DMS153 treated with DMSO at 0.1 percent for 48 hours (cell line): ENCODE results near the gene THOC5.
"Not testable (repeated sequence)": the region's sequence is repeated elsewhere in the genome, so short reads cannot be mapped to it uniquely, and the experiment has no call there.

Source experiments
- DNase-seq: peaks from one replicate; lab custom pipeline; 2025; ENCODE audit not compliant: unreplicated experiment; lab: John Stamatoyannopoulos, UW

The THOC5 gene

GRCh38 chr22:29511126-29511862 lies 42.3 kb downstream of the THOC5 start:
- no peak for DNase-seq

- no peak for DNase-seq
Observed at GRCh38 chr22:29510542-29510941, 43.0 kb downstream of the THOC5 start.

DNA sequence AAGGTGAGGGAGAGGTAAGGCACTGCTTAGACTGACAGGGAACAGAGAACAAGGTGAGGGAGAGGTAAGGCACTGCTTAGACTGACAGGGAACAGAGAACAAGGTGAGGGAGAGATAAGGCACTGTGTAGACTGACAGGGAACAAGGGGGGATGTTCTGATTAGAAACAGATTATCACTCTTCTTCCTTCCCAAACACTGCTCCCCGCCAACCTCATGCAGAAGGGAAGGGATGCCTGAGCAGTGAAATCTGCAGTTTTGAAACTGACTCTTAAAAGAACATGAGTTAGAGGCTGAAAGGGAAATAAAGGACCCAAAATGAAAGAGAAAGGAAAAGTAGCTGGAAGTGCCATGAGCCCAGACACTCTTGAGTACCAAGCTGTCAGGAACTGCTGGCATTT lies 43.7 kb downstream of the THOC5 start:
- DNase-seq, result no peak

DNA sequence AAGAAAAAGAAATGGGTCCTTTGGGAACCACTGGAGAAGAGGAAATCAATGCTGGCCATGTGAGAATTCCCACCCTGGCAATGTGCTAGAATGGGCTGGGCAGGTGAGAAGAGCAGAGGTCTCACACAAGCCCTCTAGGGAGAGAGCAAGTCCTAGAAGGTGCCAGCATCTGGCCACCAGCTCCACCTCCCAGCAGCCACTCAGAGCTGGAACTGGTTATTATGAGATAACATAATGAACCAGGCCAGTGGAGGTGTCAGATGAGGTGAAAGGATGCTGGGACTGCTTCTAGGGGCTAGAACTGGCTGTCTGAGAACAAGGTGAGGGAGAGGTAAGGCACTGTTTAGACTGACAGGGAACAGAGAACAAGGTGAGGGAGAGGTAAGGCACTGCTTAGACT lies 44.3 kb downstream of the THOC5 start:
- no peak for DNase-seq

DNA sequence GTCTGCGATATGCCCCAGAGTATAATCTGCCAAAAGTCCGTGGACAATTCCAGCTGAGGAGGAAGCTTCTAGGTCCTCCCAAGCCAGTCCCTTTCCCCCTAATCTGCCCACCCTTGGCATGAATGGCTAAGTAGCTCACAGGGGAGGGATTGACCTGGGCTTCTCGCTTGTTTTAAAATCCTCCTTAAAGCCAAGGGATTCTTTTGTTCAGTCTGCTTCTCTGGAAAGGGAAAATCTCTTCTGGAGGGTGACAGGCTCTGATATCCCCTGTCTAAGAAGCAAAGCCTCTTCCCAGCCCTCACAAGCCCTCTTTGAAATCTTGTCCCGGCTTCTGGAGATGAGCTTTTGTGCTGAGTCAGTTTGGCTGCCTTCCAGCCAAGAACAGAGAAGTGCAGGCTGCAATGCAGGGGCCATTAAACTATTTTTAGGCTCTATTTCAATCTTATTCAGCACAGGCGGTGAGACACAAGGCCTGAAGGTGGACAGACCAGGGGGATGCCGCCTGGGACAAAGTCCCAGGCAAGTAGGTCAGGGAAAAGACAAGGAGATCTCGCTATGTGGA lies 49.7 kb downstream of the THOC5 start:
- DNase-seq, result no peak

GRCh38 chr22:29499852-29500251 lies 53.7 kb downstream of the THOC5 start:
- DNase-seq, result no peak

DNA sequence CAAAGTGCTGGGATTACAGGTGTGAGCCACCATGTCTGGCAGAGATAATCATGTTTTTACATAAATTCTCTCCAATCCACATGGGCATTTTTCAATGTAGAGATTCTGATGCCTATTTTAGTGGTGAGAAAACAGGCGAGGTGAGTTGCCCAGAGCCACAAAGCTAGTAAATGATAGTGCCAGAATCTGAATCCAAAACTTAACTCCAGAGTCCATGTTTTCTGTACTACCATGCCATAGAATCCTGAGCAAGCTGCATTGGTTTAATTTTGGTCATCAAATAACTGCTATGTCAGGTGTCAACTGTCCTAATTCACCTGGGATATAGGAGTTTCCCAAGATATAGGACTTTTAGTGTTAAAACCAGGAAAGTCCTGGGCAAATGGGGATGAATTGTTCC lies 59.9 kb downstream of the THOC5 start:
- no peak for DNase-seq

DNA sequence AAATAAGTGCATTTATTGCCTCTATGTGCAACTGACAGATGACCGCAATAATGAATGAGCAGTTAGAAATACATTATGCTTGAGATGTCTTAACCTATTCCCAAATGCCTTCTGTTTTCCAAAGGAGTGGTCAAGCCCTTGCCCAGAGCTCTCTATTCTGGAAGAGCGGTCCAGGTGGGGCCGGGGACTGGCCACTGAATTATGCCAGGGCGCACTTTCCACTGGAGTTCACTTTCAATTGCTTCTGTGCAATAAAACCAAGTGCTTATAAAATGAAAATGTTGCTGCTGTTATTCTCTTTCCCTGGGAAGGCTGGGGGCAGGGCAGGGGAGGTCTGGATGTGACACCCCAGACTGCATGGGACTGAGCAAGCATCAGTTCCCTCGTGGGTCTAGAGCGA lies 62.5 kb downstream of the THOC5 start:
- DNase-seq, result no peak

GRCh38 chr22:29489127-29489780 lies 64.3 kb downstream of the THOC5 start:
- not testable (repeated sequence) for DNase-seq

GRCh38 chr22:29487426-29487986 lies 66.1 kb downstream of the THOC5 start:
- DNase-seq, result no peak

DNA sequence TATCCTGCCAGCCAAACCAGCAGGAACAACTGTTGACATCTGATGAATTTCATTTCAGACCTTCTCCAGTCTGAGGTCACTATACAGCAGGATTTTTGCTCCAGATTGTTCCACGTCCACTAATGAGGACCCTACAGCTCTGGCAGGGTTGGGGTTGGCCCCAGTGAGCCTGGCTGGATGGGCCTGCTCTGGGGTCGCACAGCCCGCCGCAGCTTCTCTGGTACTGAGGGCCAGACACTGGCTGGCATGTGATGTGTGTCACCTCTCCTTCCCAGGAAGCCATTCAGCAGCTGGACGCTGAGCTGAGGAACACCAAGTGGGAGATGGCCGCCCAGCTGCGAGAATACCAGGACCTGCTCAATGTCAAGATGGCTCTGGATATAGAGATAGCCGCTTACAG lies 68.1 kb downstream of the THOC5 start:
- no peak for DNase-seq

DNA sequence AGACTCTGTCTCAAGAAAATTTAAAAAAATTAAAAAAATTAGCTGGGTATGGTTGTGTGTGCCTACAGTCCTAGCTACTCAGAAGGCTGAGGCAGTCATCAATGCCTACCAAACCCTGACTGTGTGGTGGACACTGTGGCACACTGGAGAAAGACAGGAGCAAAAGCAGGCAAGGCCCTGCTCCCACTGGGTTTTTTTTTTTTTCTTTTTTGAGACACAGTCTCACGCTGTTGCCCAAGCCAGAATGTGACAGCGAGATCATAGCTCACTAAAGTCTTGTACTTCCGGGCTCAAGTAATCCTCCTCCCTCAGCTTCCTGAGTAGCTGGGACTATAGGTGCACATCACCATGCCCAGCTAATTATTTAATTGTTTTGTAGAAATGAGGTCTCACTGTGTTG lies 68.9 kb downstream of the THOC5 start:
- no peak for DNase-seq

GRCh38 chr22:29483254-29483653 lies 70.3 kb downstream of the THOC5 start:
- no peak for DNase-seq

GRCh38 chr22:29482726-29483125 lies 70.8 kb downstream of the THOC5 start:
- DNase-seq, result no peak

DNA sequence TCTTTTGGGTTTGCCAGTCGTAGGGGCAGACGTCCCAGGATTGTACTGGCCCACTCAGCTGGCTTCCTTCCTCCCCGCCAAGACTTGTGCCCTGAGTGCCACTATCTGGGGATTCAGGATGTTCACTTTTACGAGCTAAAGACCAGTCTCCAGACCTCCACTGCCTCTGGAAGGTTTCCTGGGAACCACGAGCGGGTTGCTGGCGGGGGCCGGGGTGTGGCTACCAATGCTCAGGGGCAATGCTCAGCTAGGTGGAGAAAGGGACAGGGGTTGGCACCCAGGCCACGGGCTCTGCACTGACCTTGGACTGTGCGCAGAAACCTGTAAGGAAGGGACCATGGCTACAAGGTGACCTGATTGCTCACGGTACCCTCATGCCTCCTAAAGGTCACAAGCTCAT lies 71.3 kb downstream of the THOC5 start:
- no peak for DNase-seq

- no peak for DNase-seq
Observed at GRCh38 chr22:29481265-29482000, 72.1 kb downstream of the THOC5 start.

GRCh38 chr22:29480512-29481264 lies 72.9 kb downstream of the THOC5 start:
- DNase-seq, result no peak

- DNase-seq, result no peak
Observed at GRCh38 chr22:29480262-29480511, 73.4 kb downstream of the THOC5 start.

DNA sequence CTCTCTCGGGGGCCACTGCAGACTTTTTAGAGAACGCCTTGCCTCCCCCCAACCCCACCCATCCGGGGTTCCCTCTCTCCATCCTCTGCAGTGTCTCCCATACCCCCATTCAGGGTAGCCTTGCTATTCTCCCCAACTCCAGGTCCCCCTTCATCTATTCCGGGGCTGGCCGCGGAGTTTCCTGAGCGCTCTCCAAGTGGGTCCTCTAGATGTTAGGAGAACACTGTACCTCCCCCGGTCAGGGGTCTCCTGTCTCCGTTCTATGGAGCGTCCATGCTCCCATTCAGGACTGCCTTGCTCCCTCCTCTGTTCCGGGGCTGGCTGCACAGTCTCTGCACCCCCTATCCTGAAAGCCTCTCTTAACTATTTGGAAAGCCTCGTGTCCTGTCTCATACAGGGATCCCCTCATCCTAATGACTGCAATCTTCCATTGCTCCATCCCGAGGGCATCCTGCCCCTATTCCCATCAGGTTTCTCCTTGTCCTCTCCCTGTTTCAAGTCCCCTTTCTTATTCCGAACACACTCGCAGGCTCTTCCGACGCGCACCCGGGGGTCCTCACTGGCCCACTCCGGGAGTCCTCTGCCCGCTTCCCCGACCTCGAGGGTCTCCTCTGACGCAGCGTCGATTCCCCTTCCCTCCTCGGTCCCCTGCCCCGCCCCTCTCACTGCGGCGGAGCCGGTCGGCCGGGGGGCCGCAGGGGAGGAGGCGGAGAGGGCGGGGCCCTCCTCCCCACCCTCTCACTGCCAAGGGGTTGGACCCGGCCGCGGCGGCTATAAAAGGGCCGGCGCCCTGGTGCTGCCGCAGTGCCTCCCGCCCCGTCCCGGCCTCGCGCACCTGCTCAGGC lies 73.9 kb downstream of the THOC5 start, which contains the start of gene NEFH:
NEFH (plus strand) TSS at position 802 of the 845 bp plus-strand sequence. CDS start 45 bp downstream, outside the sequence.
- DNase-seq, result peak; percentile 26
